Prostate gland (tissue), 2 donors: ENCODE measurements around the gene SMOC1. TPM values are rescaled to one million over a fixed set of nuclear protein-coding genes. Genes with fewer than 3 reads are reported as not detected.
A peak's percentile ranks its signal among the peaks of the same experiment; 100 is the strongest.

ENCODE experiments used
- DNase-seq: peaks from one replicate; pipeline ENCODE4 v3.0.0-alpha.2; 2019; ENCODE audit warnings: low spot score
- H3K27ac ChIP-seq, 2 donors: fragments of 200-600 bp; sonication (generic); 2 replicates each; pipeline ENCODE4 v1.5.1; 2017 to 2019
- H3K27me3 ChIP-seq: fragments of 200-600 bp; sonication (generic); replicated peaks from 2 replicates; pipeline ENCODE4 v1.5.1; 2019; ENCODE audit not compliant: insufficient read depth
- H3K36me3 ChIP-seq, 2 donors: fragments of 200-600 bp; sonication (generic); 1 replicate in 1 of 2; 2 replicates in 1 of 2; pipeline versions ENCODE4 v1.5.1 to v1.8.1; 2017 to 2019
- H3K4me1 ChIP-seq: fragments of 200-600 bp; sonication (generic); replicated peaks from 2 replicates; pipeline ENCODE4 v1.5.1; 2019
- H3K4me3 ChIP-seq, 2 donors: fragments of 200-600 bp; sonication (generic); 2 replicates each; pipeline ENCODE4 v1.5.1; 2017 to 2019
- H3K9me3 ChIP-seq: fragments of 200-600 bp; sonication (generic); 2 replicates; pipeline ENCODE4 v1.5.1; 2017
- CTCF ChIP-seq, 4 experiments: fragments of 200-600 bp in 2 of 4; fragments of 450-650 bp in 2 of 4; sonication (generic) in 2 of 4; IDR thresholded peaks; 1 replicate in 3 of 4; 2 replicates in 1 of 4; pipeline ENCODE4 v1.5.1; 2016 to 2019; ENCODE audit warnings: antibody characterized with exemption in 4 of 4, mild to moderate bottlenecking in 2 of 4, moderate library complexity in 2 of 4
- POLR2A ChIP-seq: fragments of 450-650 bp; IDR thresholded peaks from one replicate; pipeline ENCODE4 v1.6.1; 2016; ENCODE audit warnings: antibody characterized with exemption, mild to moderate bottlenecking
- POLR2AphosphoS5 ChIP-seq: sonication (generic); formaldehyde crosslinking; IDR thresholded peaks from one replicate; pipeline ENCODE4 v1.6.1; 2017; ENCODE audit warnings: antibody characterized with exemption
- WGBS: methylation state at CpG from one replicate; pipeline ENCODE4 v1.1.5; 2018; 5-methylcytosine and 5-hydroxymethylcytosine counted together
- intact Hi-C: fragments of 100-400 bp; cut with DNase I; formaldehyde crosslinking; loops from one replicate; pipeline ENCODE4 v1.14.2; 2022
- total RNA-seq, 2 donors: library from RNA; depleted of rRNA; stranded (reverse); fragments of >200 nt; gene quantifications; one replicate each; pipeline ENCODE4 v1.1.0, GENCODE V29; 2016

SMOC1 gene
- total RNA-seq, 2 donors from 2014 or later, result 3.7 to 187 TPM

GRCh38 chr14:69992564-69992963 is 113.3 kb downstream of the SMOC1 start:
- no peak for DNase-seq
- Histone ChIP-seq H3K27me3 (no peaks in the 10 kb centered on the region), H3K4me3 (no peak overlapping the region), H3K27ac (no peak overlapping the region), H3K9me3 (no peaks in the 10 kb centered on the region), H3K4me1 (no peaks in the 10 kb centered on the region), H3K36me3 (no peaks in the 10 kb centered on the region)
- intact Hi-C loops, result no loop called here
- WGBS, result 57% methylated on average over 3 of the region's 3 CpGs
- TF ChIP-seq CTCF (IDR thresholded peaks at IDR 0.05) (no peak), POLR2A (no peak), POLR2AphosphoS5 (no peak)

GRCh38 chr14:69993326-69993725 is 114.1 kb downstream of the SMOC1 start:
- 69% methylated on average over 2 of the region's 2 CpGs for WGBS
- intact Hi-C loops, result no loop called here
- H3K36me3 ChIP-seq, result no peaks in the 10 kb centered on the region
- no peak overlapping the region for H3K4me3 ChIP-seq
- TF ChIP-seq POLR2A (no peak), CTCF (IDR thresholded peaks at IDR 0.05) (no peak), POLR2AphosphoS5 (no peak)
- no peaks in the 10 kb centered on the region for H3K9me3 ChIP-seq
- H3K27ac ChIP-seq, result no peak overlapping the region
- no peaks in the 10 kb centered on the region for H3K27me3 ChIP-seq
- no peaks in the 10 kb centered on the region for H3K4me1 ChIP-seq
- DNase-seq, result no peak

- no peaks in the 10 kb centered on the region for H3K4me1 ChIP-seq
- H3K27ac ChIP-seq, result peak overlapping the region in 1 of 2 donors; percentile 16
- no peaks in the 10 kb centered on the region for H3K9me3 ChIP-seq
- no peaks in the 10 kb centered on the region for H3K27me3 ChIP-seq
- no peaks in the 10 kb centered on the region for H3K36me3 ChIP-seq
- 32% methylated on average over 4 of the region's 4 CpGs for WGBS
- no peak for DNase-seq
- intact Hi-C loops, result no loop called here
- H3K4me3 ChIP-seq, result no peak overlapping the region
- TF ChIP-seq POLR2A (no peak), CTCF (IDR thresholded peaks at IDR 0.05) (no peak), POLR2AphosphoS5 (no peak)
These were observed 114.8 kb downstream of the SMOC1 start for GRCh38 chr14:69994002-69994401.

GRCh38 chr14:69996216-69996615 is 117.0 kb downstream of the SMOC1 start:
- H3K4me1 ChIP-seq, result no peaks in the 10 kb centered on the region
- no peak overlapping the region for H3K27ac ChIP-seq
- WGBS, result 92% methylated on average over 1 of the region's 1 CpG
- H3K36me3 ChIP-seq, result no peaks in the 10 kb centered on the region
- no peaks in the 10 kb centered on the region for H3K27me3 ChIP-seq
- H3K4me3 ChIP-seq, result no peak overlapping the region
- DNase-seq, result no peak
- no peak for TF ChIP-seq CTCF (IDR thresholded peaks at IDR 0.05)
- H3K9me3 ChIP-seq, result no peaks in the 10 kb centered on the region
- intact Hi-C loops, result no loop called here

- no peak overlapping the region for H3K27ac ChIP-seq
- no peak for DNase-seq
- intact Hi-C loops, result no loop called here
- H3K4me1 ChIP-seq, result no peaks in the 10 kb centered on the region
- H3K36me3 ChIP-seq, result no peaks in the 10 kb centered on the region
- no peak overlapping the region for H3K4me3 ChIP-seq
- H3K27me3 ChIP-seq, result no peaks in the 10 kb centered on the region
- TF ChIP-seq POLR2AphosphoS5, result peak; percentile 7
- TF ChIP-seq CTCF (IDR thresholded peaks at IDR 0.05), result no peak
- H3K9me3 ChIP-seq, result no peaks in the 10 kb centered on the region
- 38% methylated on average over 5 of the region's 5 CpGs for WGBS
These were observed 118.6 kb downstream of the SMOC1 start for GRCh38 chr14:69997849-69998248.
